ENCODE data around the gene B9D1. TPM values are rescaled to one million over a fixed set of nuclear protein-coding genes. Genes with fewer than 3 reads are reported as not detected.

The B9D1 gene
- polyA plus RNA-seq, 3 donors = 1.0 TPM; not detected in 2

DNA sequence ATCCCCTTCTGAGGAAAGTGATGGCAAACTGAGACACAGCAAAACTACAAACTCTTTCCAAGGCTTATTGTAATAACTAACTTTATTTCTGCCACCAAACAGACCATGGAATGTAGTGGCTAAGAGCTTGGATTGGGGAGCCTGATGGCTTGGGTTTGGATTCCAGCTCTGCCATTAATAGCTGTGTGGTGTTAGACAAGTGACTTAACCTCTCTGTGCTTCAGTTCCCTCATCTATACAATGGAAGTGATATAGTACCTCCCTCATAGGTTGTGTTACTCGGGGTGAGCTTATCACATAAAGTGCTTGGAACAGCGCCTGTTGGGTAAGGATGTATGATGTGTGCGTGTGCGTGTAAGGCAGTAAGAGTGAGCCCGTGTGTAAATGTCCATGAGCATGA is 42.6 kb upstream of the B9D1 start:
- whole genome bisulfite sequencing (ENCODE audit: insufficient coverage) = 100% methylated on average over 4 of the region's 5 CpGs
- H3K4me2 ChIP-seq (replicated peaks; ENCODE audit: extremely low read depth, low read length, poor library complexity, severe bottlenecking) = no peak overlapping the region
- Mint-ChIP-seq H3K9me3 (no peaks in the 10 kb centered on the region), H3K4me3 (no peak overlapping the region), H3K36me3 (no peaks in the 10 kb centered on the region), H3K4me1 (peaks cover 9% of the 10 kb centered on the region), H3K27me3 (ENCODE audit: low read depth in 3 of 3) (peaks cover 0 to 4% (median 0%) of the 10 kb centered on the region in 3 donors), H3K27ac (no peak overlapping the region)
- no peak overlapping the region for H3K27ac ChIP-seq (ENCODE audit: low read depth in 1 of 2, low read length in 2 of 2)
- DNase-seq = no peak
- H3K9ac ChIP-seq (ENCODE audit: insufficient read depth, low read length, poor library complexity, severe bottlenecking) = no peak overlapping the region
- no peaks in the 10 kb centered on the region for H3K79me2 ChIP-seq (ENCODE audit: insufficient read depth, low read length)
- H3K4me3 ChIP-seq (replicated peaks in 1 of 3; ENCODE audit: low read depth in 2 of 3, low read length in 3 of 3) = no peak overlapping the region
- intact Hi-C loops (cut with micrococcal nuclease) = loop anchor here in 1 of 2 donors (5.0 kb wide), 1 partner anchor 37 kb away; no protein-coding TSS in a partner anchor
- no peak overlapping the region for H2AFZ ChIP-seq (ENCODE audit: insufficient read depth, low read depth, low read length, poor library complexity, severe bottlenecking)
- H3K36me3 ChIP-seq (replicated peaks in 1 of 2; ENCODE audit: control insufficient read depth in 1 of 2, insufficient read depth in 2 of 2, low read length in 2 of 2) = no peaks in the 10 kb centered on the region
- H4K20me1 ChIP-seq (ENCODE audit: insufficient read depth, low read length) = no peaks in the 10 kb centered on the region
- H3K9me3 ChIP-seq (replicated peaks in 1 of 2; ENCODE audit: control insufficient read depth in 1 of 2, insufficient read depth in 1 of 2, low read length in 2 of 2) = no peaks in the 10 kb centered on the region
- TF ChIP-seq, protein P1, sequence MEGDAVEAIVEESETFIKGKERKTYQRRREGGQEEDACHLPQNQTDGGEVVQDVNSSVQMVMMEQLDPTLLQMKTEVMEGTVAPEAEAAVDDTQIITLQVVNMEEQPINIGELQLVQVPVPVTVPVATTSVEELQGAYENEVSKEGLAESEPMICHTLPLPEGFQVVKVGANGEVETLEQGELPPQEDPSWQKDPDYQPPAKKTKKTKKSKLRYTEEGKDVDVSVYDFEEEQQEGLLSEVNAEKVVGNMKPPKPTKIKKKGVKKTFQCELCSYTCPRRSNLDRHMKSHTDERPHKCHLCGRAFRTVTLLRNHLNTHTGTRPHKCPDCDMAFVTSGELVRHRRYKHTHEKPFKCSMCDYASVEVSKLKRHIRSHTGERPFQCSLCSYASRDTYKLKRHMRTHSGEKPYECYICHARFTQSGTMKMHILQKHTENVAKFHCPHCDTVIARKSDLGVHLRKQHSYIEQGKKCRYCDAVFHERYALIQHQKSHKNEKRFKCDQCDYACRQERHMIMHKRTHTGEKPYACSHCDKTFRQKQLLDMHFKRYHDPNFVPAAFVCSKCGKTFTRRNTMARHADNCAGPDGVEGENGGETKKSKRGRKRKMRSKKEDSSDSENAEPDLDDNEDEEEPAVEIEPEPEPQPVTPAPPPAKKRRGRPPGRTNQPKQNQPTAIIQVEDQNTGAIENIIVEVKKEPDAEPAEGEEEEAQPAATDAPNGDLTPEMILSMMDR (IDR thresholded peaks at IDR 0.05) = no peak
- H3K27me3 ChIP-seq (ENCODE audit: control insufficient read depth in 2 of 2, insufficient read depth in 2 of 2, low read length in 2 of 2) = no peaks in the 10 kb centered on the region
- H3K4me1 ChIP-seq (ENCODE audit: control insufficient read depth in 1 of 2, insufficient read depth in 2 of 2, low read length in 2 of 2) = peaks cover 6 to 8% of the 10 kb centered on the region in 2 donors

DNA sequence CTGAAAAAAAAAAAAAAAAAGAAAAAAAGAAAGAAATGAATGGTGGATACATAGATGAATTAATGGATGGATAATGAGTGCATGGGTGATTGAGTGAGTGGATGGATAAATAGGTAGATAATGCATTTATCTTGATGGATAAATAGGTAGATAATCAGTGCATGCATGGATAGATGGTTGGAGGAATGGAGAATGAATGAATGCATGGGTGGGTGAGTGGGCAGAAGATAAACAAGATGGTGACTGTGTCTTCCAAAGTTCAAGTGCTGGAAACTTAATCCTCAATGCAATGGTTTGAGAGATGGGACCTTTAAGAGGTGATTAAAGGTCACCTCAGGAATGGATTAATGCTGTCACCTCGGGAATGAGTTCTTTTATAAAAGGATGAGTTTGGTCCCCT is 41.7 kb upstream of the B9D1 start:
- Mint-ChIP-seq H3K4me1 (peaks cover 17% of the 10 kb centered on the region), H3K36me3 (no peaks in the 10 kb centered on the region), H3K27me3 (ENCODE audit: low read depth in 3 of 3) (peaks cover 0 to 3% (median 0%) of the 10 kb centered on the region in 3 donors), H3K9me3 (no peaks in the 10 kb centered on the region), H3K27ac (no peak overlapping the region), H3K4me3 (no peak overlapping the region)
- Histone ChIP-seq H3K27ac (ENCODE audit: low read depth in 1 of 2, low read length in 2 of 2) (no peak overlapping the region), H3K9me3 (replicated peaks in 1 of 2; ENCODE audit: control insufficient read depth in 1 of 2, insufficient read depth in 1 of 2, low read length in 2 of 2) (no peaks in the 10 kb centered on the region), H3K4me3 (replicated peaks in 1 of 3; ENCODE audit: low read depth in 2 of 3, low read length in 3 of 3) (no peak overlapping the region), H4K20me1 (ENCODE audit: insufficient read depth, low read length) (no peaks in the 10 kb centered on the region), H3K27me3 (ENCODE audit: control insufficient read depth in 2 of 2, insufficient read depth in 2 of 2, low read length in 2 of 2) (no peaks in the 10 kb centered on the region), H2AFZ (ENCODE audit: insufficient read depth, low read depth, low read length, poor library complexity, severe bottlenecking) (no peak overlapping the region), H3K4me1 (ENCODE audit: control insufficient read depth in 1 of 2, insufficient read depth in 2 of 2, low read length in 2 of 2) (peaks cover 15 to 16% of the 10 kb centered on the region in 2 donors), H3K9ac (ENCODE audit: insufficient read depth, low read length, poor library complexity, severe bottlenecking) (no peak overlapping the region), H3K4me2 (replicated peaks; ENCODE audit: extremely low read depth, low read length, poor library complexity, severe bottlenecking) (no peak overlapping the region), H3K79me2 (ENCODE audit: insufficient read depth, low read length) (no peaks in the 10 kb centered on the region), H3K36me3 (replicated peaks in 1 of 2; ENCODE audit: control insufficient read depth in 1 of 2, insufficient read depth in 2 of 2, low read length in 2 of 2) (no peaks in the 10 kb centered on the region)
- no peak for DNase-seq
- TF ChIP-seq, protein P1 (IDR thresholded peaks at IDR 0.05) = no peak
- intact Hi-C loops (cut with micrococcal nuclease) = loop anchor here in 1 of 2 donors (5.0 kb wide), 1 partner anchor 37 kb away; no protein-coding TSS in a partner anchor
- no CpG with 5 or more reads among the region's 1 CpG for WGBS (ENCODE audit: insufficient coverage)
